HG02763 (cell line): ENCODE data around the gene RPL10.

Source experiments
- ATAC-seq: cut with Tn5 transposase; IDR thresholded peaks from one replicate; pipeline ENCODE4 v1.9.1; 2021; ENCODE audit warnings: mild to moderate bottlenecking, moderate library complexity; ENCODE audit not compliant: unreplicated experiment

RPL10 gene

GRCh38 chrX:154397888-154398667 lies at the start of gene RPL10:
Gene RPL10 (plus strand): TSS chrX:154398377. CDS start chrX:154398520, 143 bp downstream.
- peak; percentile 77 for ATAC-seq

- no peak for ATAC-seq
Measured at GRCh38 chrX:154348646-154349358, 49.4 kb upstream of the RPL10 start.

DNA sequence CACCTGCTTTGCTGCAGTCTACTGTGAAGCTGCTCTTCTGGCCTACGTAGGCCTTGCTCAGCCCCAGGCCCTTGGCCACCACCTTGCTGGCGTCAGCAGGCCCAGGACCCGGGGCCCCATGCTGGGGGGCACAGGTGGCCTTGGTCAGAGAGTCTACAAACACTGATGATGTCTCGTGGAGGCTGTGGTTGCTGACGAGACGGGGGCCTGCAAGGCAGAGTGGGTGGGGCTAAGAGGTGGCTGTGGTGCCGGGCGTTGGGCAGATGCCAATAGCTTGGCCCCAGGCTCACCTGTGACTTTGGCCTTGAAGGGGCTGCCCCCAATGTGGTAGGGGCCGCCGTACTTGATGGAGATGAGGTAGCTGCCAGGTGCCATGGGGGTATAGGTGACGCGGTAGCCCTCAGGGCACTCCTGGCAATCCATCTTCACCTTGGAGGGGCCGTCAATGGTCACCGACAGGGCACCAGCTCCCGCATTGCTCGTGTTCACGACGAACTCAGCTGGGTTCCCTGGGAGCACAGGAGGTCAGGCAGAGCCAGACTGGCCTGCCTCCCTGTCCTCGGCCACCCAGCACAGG lies 48.7 kb upstream of the RPL10 start:
- no peak for ATAC-seq

GRCh38 chrX:154349979-154350378 lies 48.2 kb upstream of the RPL10 start:
- no peak for ATAC-seq

GRCh38 chrX:154350429-154351182 lies 47.6 kb upstream of the RPL10 start:
- no peak for ATAC-seq

- ATAC-seq, result no peak
Measured at GRCh38 chrX:154351183-154352011, 46.8 kb upstream of the RPL10 start.

DNA sequence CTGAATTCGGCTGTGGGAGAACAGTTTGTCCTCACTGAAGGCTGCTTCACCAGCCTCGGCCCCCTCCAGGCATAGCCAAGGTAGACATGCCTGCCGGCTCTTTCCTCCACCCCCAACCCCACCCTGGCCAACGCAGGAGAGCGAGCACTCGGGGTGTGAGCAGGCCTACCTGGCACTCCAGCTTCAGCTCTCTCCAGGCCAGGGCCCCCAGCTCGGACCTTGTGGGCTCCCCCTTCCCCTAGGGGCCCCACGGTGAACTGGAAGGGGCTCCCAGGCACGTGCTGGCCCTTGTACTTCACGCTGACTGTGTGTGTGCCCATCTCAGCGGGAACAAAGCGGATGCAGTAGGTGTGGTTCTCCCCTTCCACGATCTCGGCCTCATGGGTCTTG lies 46.2 kb upstream of the RPL10 start:
- no peak for ATAC-seq

GRCh38 chrX:154352466-154352865 lies 45.7 kb upstream of the RPL10 start:
- no peak for ATAC-seq

GRCh38 chrX:154353172-154353843 lies 44.9 kb upstream of the RPL10 start:
- no peak for ATAC-seq

- no peak for ATAC-seq
Measured at GRCh38 chrX:154354013-154354412, 44.2 kb upstream of the RPL10 start.

DNA sequence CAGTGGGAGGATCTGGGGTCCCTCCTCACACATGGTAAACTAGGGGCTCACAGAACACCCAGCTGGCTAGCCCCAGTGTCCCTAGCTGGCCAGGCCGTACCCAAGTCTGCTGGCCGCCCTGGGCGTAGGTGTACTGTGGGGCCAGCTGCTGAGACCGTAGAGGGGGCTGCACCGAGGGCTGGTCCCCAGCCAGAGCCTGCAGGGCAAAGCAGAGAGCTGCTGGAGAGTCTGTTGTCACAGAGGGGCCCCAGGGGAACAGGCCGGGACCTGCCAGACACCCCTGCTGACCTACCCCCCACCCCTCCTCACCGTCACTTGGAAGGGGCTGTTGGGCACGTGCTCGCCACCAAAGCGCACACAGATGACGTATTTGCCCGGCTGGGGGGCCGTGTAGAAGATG lies 43.7 kb upstream of the RPL10 start:
- ATAC-seq, result no peak

- ATAC-seq, result no peak
Measured at GRCh38 chrX:154355094-154355775, 42.9 kb upstream of the RPL10 start.

DNA sequence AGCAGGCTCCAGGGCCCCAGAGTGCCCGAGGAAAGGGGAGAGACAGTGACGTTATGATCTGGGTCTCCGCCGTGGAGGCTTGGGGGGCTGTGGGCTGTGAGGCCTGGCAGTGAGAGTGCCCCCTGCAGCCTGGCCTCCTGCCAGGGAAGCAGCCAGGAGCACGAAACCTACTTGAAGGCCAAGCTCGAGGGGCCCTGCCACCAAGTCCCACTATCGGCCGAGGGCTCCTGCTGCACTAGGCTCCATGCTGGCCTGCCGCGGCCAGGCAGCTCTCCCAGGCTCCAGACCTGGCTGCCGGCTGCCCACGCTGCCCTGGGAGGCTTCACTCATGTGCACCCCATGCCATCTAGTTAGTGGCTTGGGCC lies 42.4 kb upstream of the RPL10 start:
- no peak for ATAC-seq

DNA sequence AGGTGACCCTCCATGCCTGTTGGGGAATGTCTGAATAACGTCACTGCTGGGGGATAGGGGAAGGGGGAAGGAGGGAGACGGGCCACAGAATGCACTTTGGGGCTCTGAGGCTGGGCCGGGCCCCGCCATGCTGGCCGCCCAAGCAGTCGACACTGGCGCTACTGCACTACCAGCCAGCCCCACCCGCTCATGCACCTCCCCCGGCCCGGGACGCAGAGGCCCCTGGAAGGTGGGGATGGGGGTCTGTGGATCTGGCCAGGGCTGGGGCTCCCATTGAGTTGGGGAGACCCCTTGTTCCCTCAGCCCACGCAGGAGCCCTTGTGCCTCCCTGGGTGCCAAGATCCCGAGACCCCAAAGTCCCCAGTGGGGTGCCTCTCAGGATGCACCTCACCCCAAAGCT lies 41.6 kb upstream of the RPL10 start:
- no peak for ATAC-seq

GRCh38 chrX:154357205-154357604 lies 41.0 kb upstream of the RPL10 start:
- no peak for ATAC-seq

GRCh38 chrX:154358011-154358410 lies 40.2 kb upstream of the RPL10 start:
- ATAC-seq, result no peak

DNA sequence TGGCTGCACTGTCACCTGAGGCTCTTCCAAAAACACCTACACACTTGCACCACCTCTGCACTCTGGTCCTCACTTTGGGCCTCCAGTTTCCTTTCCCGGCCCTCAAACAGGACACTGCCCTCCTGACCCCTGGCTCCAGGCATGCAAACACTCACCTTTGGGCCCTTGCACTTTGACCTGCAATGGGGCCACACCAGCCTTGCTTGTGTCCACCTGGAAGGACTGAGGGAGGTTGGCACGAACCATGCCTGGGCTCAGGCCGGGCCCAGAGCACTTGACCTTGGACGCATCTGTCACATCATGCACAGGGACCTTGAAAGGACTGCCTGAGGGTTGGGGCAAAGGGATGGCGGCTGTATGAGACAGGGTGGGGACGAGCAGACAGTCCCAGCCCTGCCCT lies 39.3 kb upstream of the RPL10 start:
- no peak for ATAC-seq

- no peak for ATAC-seq
Measured at GRCh38 chrX:154359362-154360154, 38.6 kb upstream of the RPL10 start.
